Measurements from ENCODE around the gene SRP72. TPM values are rescaled to one million over a fixed set of nuclear protein-coding genes. Genes with fewer than 3 reads are reported as not detected.

The SRP72 gene
- total RNA-seq, 1 donor from 2014 or later: 102 TPM

DNA sequence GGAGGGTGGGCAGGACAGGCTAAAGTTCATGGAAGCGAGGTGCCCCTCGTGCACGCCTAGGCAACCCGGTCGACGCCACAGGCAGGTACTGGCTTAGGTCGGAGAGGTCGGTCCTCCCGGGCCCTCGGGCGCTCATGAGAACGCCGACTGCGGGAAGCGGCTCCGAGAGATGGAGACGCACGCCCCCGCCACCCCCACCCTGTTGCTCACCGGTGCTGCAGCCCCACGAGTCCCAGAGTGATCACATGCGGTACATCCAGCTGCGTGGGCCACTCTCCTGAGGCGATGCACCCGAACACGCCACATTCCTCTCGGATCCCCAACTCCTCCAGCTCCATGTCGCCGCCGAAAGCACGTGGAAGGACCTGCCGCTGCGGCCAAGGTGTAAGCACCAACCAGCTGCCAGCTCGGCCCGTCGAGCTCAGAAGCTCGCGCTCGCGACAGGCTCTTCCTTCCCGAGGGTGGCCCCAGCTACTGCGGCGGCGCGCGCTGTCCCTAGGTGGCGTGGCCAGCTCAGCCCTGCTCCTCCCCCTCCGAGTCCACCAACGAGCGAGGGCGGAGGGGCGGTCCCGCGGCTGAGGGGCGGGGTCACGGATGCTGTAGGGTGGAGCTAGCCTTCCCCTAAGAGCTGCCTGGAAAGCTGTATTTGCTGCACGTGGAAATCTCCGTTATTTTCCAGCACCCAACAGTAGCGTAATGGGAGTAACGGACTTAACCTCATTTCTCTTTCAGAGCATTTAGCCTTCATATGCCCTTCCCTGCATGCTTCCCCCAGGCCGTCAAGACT lies 32.1 kb upstream of the SRP72 start, which contains the start of gene PPAT:
TSS of gene PPAT (minus strand) at position 476 of the 787 bp plus-strand sequence. CDS start at position 338, 138 bp downstream.
- Mint-ChIP-seq H3K9me3 (ENCODE audit: unreplicated experiment) (peaks cover 3% of the 10 kb centered on the region), H3K4me3 (ENCODE audit: unreplicated experiment) (peak within 1 kb of the TSS; percentile 97), H3K27ac (ENCODE audit: unreplicated experiment) (peak within 1 kb of the TSS; percentile 87), H3K36me3 (ENCODE audit: unreplicated experiment) (no peaks in the 10 kb centered on the region), H3K4me1 (ENCODE audit: low read depth, unreplicated experiment) (peaks cover 12% of the 10 kb centered on the region), H3K27me3 (ENCODE audit: unreplicated experiment) (peaks cover 13% of the 10 kb centered on the region)
- TF ChIP-seq, protein P1, sequence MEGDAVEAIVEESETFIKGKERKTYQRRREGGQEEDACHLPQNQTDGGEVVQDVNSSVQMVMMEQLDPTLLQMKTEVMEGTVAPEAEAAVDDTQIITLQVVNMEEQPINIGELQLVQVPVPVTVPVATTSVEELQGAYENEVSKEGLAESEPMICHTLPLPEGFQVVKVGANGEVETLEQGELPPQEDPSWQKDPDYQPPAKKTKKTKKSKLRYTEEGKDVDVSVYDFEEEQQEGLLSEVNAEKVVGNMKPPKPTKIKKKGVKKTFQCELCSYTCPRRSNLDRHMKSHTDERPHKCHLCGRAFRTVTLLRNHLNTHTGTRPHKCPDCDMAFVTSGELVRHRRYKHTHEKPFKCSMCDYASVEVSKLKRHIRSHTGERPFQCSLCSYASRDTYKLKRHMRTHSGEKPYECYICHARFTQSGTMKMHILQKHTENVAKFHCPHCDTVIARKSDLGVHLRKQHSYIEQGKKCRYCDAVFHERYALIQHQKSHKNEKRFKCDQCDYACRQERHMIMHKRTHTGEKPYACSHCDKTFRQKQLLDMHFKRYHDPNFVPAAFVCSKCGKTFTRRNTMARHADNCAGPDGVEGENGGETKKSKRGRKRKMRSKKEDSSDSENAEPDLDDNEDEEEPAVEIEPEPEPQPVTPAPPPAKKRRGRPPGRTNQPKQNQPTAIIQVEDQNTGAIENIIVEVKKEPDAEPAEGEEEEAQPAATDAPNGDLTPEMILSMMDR (IDR thresholded peaks at IDR 0.05; ENCODE audit: partially characterized antibody, unreplicated experiment): peak; percentile 36
- peak; percentile 99 for DNase-seq

DNA sequence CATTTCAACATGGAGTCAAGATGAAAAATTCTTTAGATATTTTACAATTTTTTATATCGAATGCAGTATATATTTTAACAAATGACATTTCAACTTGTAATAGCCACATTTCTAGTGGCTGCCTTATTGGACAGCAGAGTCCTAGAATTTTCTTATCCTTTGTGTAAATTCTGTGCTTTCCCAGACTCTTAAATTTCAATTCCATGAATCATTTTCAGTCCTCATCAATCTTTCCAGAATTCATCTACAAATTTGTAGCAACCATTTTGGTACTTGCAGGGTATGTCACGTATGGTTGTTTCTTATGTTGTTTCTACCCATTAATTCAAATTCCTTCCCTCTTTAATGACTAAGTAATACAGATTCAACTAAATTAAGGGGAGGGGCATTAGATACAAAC lies 28.7 kb upstream of the SRP72 start:
- H3K4me3 Mint-ChIP-seq (ENCODE audit: unreplicated experiment): no peak overlapping the region
- H3K9me3 Mint-ChIP-seq (ENCODE audit: unreplicated experiment): peaks cover 5% of the 10 kb centered on the region
- peaks cover 7% of the 10 kb centered on the region for H3K4me1 Mint-ChIP-seq (ENCODE audit: low read depth, unreplicated experiment)
- H3K27ac Mint-ChIP-seq (ENCODE audit: unreplicated experiment): no peak overlapping the region
- TF ChIP-seq, protein P1 (IDR thresholded peaks at IDR 0.05; ENCODE audit: partially characterized antibody, unreplicated experiment): no peak
- peaks cover 13% of the 10 kb centered on the region for H3K27me3 Mint-ChIP-seq (ENCODE audit: unreplicated experiment)
- H3K36me3 Mint-ChIP-seq (ENCODE audit: unreplicated experiment): no peaks in the 10 kb centered on the region
- no peak for DNase-seq

DNA sequence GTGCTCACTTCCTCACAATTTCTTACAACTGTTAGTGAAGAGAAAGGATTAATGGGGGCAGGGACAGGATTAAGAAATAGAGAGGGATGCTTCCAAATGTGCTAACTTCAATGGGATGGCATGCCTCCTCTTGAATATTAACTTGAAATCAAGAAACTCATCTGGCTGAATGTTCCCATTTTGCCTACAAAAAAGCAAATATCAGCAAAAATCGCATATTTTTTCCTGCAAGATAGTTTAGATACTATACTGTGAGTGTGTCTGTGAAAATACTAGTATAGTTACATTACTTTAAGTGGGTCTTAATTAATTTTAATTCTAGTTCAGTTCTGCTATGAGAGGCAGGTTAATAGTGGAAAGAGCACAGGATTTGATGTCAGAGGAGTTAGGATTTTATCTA lies 26.4 kb upstream of the SRP72 start:
- Mint-ChIP-seq H3K36me3 (ENCODE audit: unreplicated experiment) (no peaks in the 10 kb centered on the region), H3K9me3 (ENCODE audit: unreplicated experiment) (peaks cover 5% of the 10 kb centered on the region), H3K27ac (ENCODE audit: unreplicated experiment) (no peak overlapping the region), H3K27me3 (ENCODE audit: unreplicated experiment) (peaks cover 7% of the 10 kb centered on the region), H3K4me1 (ENCODE audit: low read depth, unreplicated experiment) (peaks cover 2% of the 10 kb centered on the region), H3K4me3 (ENCODE audit: unreplicated experiment) (no peak overlapping the region)
- TF ChIP-seq, protein P1 (IDR thresholded peaks at IDR 0.05; ENCODE audit: partially characterized antibody, unreplicated experiment): no peak
- DNase-seq: no peak

DNA sequence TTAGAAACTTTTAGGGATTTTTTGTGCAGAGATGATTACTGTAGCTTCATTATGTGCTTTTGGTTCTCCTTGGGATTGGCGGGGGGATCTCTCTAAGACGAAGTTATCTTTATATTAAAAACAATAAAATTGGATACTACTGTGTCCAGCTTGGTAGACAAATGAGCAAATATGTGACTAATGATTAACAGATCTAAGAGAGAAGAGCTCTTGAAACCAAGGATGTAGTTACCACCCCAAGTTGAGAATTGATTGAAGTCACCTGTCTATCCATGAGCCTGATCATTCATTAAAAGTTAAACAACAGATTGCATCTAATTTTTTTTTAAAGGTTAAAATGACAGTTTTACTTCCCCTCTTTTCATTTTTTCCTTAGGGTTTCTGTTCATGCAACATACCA lies 22.7 kb upstream of the SRP72 start:
- H3K4me3 Mint-ChIP-seq (ENCODE audit: unreplicated experiment): no peak overlapping the region
- peaks cover 1% of the 10 kb centered on the region for H3K9me3 Mint-ChIP-seq (ENCODE audit: unreplicated experiment)
- H3K27ac Mint-ChIP-seq (ENCODE audit: unreplicated experiment): no peak overlapping the region
- peaks cover 2% of the 10 kb centered on the region for H3K27me3 Mint-ChIP-seq (ENCODE audit: unreplicated experiment)
- no peak for DNase-seq
- H3K36me3 Mint-ChIP-seq (ENCODE audit: unreplicated experiment): no peaks in the 10 kb centered on the region
- TF ChIP-seq, protein P1 (IDR thresholded peaks at IDR 0.05; ENCODE audit: partially characterized antibody, unreplicated experiment): no peak
- H3K4me1 Mint-ChIP-seq (ENCODE audit: low read depth, unreplicated experiment): no peaks in the 10 kb centered on the region

DNA sequence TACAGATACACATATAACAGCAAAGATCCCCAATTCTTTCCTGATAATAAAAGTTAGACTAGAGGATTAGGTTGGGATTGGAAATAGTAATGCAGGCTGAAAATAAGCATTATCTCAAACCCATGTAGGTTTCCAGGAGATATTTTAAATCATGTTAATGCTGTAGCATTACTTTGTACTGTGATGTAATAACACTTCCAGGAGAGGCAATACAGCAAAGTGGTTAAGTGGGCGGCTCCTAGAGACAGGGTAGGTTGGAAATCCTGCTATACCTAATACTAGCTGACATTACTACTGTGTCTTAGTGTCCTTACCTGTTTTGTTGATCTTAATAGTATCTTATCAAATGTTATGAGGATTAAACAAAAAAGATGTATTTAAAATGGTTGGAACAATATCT lies 21.7 kb upstream of the SRP72 start:
- TF ChIP-seq, protein P1 (IDR thresholded peaks at IDR 0.05; ENCODE audit: partially characterized antibody, unreplicated experiment): no peak
- H3K27ac Mint-ChIP-seq (ENCODE audit: unreplicated experiment): no peak overlapping the region
- peaks cover 1% of the 10 kb centered on the region for H3K9me3 Mint-ChIP-seq (ENCODE audit: unreplicated experiment)
- no peaks in the 10 kb centered on the region for H3K4me1 Mint-ChIP-seq (ENCODE audit: low read depth, unreplicated experiment)
- H3K4me3 Mint-ChIP-seq (ENCODE audit: unreplicated experiment): no peak overlapping the region
- H3K27me3 Mint-ChIP-seq (ENCODE audit: unreplicated experiment): peaks cover 2% of the 10 kb centered on the region
- H3K36me3 Mint-ChIP-seq (ENCODE audit: unreplicated experiment): no peaks in the 10 kb centered on the region
- DNase-seq: no peak
